ENCODE data around the gene FZD10. TPM values are rescaled to one million over a fixed set of nuclear protein-coding genes. Genes with fewer than 3 reads are reported as not detected.

FZD10 gene
- polyA plus RNA-seq, 1 experiment = not detected

DNA sequence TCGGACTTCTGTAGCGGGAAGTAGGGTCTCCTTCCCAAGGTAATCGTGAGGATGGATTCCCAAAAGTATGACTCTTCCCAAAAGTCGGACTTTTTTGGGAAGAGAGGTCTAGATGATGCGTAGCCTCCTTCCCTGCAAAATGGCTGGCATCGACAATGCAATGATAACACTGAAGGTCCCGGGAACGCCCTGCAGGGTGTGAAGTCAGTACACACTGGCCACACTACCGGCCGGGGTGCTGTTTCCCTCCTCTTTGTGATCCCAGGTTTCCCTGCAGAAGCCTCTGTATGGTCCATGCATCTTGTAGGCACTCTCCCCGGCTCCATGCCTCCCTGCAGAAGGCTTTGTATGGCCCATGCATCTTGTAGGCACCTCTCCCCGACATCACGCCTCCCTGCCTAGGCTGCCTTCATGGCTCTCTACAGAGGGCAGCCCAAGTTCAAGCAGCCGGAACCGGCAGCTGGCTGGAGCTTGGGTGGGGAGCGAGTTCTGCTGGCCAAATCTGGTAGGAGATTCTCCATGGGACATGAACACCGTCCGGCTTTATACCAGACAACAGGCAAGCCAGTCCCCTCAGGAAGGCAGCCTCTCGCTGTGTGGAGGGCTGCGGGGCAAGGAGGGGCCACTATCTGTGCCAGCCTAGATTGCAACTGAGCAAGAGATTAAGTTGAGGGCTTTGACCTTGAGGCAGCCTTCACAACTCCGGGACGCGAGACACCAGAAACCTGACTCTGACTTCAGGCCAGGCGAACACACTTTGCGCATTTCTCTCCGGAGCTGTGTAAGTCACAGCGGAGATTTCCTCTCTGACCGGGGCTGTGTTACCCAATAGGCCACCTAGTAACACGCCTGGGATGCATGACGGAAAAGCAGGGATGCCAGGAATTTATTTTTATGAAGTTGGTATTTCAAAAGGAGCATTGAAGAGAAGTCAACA is 23.5 kb downstream of the FZD10 start:
- Histone ChIP-seq H3K9me3 (ENCODE audit: control insufficient read depth, insufficient read depth, low read length) (peaks cover 54% of the 10 kb centered on the region), H3K27me3 (ENCODE audit: control insufficient read depth, insufficient read depth, low read length) (no peaks in the 10 kb centered on the region), H3K27ac (ENCODE audit: low read depth, low read length) (no peak overlapping the region), H3K4me3 (ENCODE audit: low read depth, low read length) (no peak overlapping the region)
- POLR2A ChIA-PET = no interaction called here
- CTCF ChIA-PET = no interaction called here
- no peak for DNase-seq (ENCODE audit: low read depth, low spot score)
- TF ChIP-seq, protein P1, sequence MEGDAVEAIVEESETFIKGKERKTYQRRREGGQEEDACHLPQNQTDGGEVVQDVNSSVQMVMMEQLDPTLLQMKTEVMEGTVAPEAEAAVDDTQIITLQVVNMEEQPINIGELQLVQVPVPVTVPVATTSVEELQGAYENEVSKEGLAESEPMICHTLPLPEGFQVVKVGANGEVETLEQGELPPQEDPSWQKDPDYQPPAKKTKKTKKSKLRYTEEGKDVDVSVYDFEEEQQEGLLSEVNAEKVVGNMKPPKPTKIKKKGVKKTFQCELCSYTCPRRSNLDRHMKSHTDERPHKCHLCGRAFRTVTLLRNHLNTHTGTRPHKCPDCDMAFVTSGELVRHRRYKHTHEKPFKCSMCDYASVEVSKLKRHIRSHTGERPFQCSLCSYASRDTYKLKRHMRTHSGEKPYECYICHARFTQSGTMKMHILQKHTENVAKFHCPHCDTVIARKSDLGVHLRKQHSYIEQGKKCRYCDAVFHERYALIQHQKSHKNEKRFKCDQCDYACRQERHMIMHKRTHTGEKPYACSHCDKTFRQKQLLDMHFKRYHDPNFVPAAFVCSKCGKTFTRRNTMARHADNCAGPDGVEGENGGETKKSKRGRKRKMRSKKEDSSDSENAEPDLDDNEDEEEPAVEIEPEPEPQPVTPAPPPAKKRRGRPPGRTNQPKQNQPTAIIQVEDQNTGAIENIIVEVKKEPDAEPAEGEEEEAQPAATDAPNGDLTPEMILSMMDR (IDR thresholded peaks at IDR 0.05; ENCODE audit: low read depth, low read length) = no peak

DNA sequence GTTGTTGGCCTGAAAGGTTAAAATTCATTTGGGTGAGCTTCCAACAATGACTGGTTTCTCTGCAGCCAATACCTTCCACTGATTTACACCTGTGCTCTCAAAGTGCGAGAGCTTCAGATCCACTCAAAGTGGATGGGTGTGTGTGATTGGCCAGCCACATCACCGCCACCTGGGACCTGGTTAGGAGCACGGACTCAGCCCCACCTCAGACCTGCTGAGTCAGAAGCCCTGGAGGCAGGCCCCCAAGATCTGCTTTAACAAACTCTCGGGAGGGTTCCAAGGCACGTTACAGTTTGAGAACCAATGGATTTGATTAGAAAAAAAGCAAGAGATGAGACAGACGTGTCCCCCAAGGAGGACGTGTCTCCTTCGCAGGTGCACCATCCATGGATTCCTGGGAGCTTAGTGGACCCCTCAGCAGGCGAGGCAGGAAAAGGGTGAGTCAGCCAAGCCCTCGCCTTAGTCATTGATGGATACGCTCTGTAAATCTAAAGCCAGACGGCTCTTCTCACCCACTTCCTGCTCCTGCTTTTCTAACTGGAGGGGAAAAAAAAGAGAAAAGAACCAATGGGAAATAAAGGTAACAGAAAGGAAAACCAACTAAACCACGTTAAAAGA is 24.5 kb downstream of the FZD10 start:
- ChIA-PET CTCF (no interaction called here), POLR2A (no interaction called here)
- Histone ChIP-seq H3K9me3 (ENCODE audit: control insufficient read depth, insufficient read depth, low read length) (peaks cover 55% of the 10 kb centered on the region), H3K4me3 (ENCODE audit: low read depth, low read length) (no peak overlapping the region), H3K27ac (ENCODE audit: low read depth, low read length) (no peak overlapping the region), H3K27me3 (ENCODE audit: control insufficient read depth, insufficient read depth, low read length) (no peaks in the 10 kb centered on the region)
- DNase-seq (ENCODE audit: low read depth, low spot score) = no peak
- TF ChIP-seq, protein P1 (IDR thresholded peaks at IDR 0.05; ENCODE audit: low read depth, low read length) = no peak

DNA sequence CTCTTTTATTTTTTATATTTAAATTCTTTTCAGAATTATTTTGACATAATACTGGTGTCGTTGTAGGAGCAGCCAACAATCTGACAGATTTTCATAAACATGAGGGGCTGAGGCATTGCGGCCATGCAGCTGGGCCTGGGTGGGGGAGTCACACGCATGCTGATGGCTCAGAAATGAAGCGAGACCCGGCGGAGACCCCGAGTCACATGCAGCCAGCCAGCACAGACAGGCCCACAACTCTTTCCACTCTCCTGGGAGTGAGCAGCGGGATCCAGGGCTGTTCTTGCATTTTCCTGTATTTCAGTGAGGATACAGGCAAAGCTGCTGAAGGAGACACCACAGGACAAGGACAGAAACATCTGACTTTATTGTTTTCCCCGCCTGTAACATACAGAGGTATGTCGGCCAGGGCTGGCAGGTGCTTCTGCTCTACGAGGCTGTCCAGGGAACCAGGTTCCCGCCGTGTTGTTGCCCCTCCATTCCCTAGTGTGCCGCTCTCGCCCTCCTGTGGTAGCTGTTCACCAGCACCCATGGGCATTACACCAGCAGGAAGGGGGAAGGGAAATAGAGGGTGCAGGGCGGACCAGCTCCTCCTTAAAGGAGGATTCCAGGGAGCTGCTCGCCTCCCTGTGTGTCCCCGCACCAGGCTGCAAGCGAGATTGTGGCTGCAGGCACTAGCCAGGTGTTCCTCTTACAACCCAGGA is 30.5 kb downstream of the FZD10 start:
- Histone ChIP-seq H3K27me3 (ENCODE audit: control insufficient read depth, insufficient read depth, low read length) (no peaks in the 10 kb centered on the region), H3K27ac (ENCODE audit: low read depth, low read length) (no peak overlapping the region), H3K9me3 (ENCODE audit: control insufficient read depth, insufficient read depth, low read length) (peaks cover 49% of the 10 kb centered on the region), H3K4me3 (ENCODE audit: low read depth, low read length) (no peak overlapping the region)
- TF ChIP-seq, protein P1 (IDR thresholded peaks at IDR 0.05; ENCODE audit: low read depth, low read length) = no peak
- ChIA-PET POLR2A (no interaction called here), CTCF (no interaction called here)
- no peak for DNase-seq (ENCODE audit: low read depth, low spot score)

DNA sequence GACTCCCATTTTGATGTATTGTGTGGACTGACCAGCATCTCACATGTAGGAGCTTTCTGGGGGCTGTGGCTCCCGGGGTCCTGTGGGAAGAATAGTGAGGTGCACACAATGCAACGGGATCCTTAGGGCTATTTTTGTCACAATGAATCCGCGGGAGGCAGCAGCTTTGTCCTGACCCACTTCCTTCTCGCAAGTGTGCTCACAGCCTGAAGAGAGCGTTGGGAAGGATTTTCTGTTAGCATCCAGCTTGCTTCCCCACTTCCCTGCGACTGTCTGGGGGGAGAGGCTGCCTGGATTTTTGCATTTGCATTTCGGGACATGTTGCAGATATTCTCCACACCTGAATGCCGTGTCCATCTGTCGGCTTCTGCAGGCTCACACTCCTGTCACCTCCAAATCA is 31.9 kb downstream of the FZD10 start:
- DNase-seq (ENCODE audit: low read depth, low spot score) = no peak
- H3K9me3 ChIP-seq (ENCODE audit: control insufficient read depth, insufficient read depth, low read length) = peaks cover 60% of the 10 kb centered on the region
- H3K27me3 ChIP-seq (ENCODE audit: control insufficient read depth, insufficient read depth, low read length) = no peaks in the 10 kb centered on the region
- no peak overlapping the region for H3K4me3 ChIP-seq (ENCODE audit: low read depth, low read length)
- CTCF ChIA-PET = no interaction called here
- H3K27ac ChIP-seq (ENCODE audit: low read depth, low read length) = no peak overlapping the region
- TF ChIP-seq, protein P1 (IDR thresholded peaks at IDR 0.05; ENCODE audit: low read depth, low read length) = no peak
- POLR2A ChIA-PET = no interaction called here

DNA sequence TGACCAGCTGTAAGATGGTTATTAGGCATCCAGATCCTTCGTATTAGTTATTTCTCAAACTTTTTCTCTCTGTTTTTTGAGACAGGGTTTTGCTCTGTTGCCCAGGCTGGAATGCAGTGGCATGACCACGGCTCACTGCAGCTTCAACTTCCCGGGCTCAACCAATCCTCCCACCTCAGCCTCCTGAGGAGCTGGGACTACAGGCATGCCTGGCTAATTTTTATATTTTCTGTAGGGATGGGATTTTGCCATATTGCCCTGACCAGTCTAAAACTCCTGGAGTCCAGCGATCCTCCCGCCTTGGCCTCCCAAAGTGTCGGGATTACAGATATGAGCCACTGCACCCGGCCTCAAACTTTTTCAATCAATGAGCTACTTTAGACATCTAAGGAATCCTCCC is 33.1 kb downstream of the FZD10 start:
- TF ChIP-seq, protein P1 (IDR thresholded peaks at IDR 0.05; ENCODE audit: low read depth, low read length) = no peak
- Histone ChIP-seq H3K4me3 (ENCODE audit: low read depth, low read length) (no peak overlapping the region), H3K9me3 (ENCODE audit: control insufficient read depth, insufficient read depth, low read length) (peaks cover 70% of the 10 kb centered on the region), H3K27me3 (ENCODE audit: control insufficient read depth, insufficient read depth, low read length) (no peaks in the 10 kb centered on the region), H3K27ac (ENCODE audit: low read depth, low read length) (no peak overlapping the region)
- CTCF ChIA-PET = no interaction called here
- POLR2A ChIA-PET = no interaction called here
- no peak for DNase-seq (ENCODE audit: low read depth, low spot score)
